Measurements from ENCODE around the gene ZKSCAN4. TPM values are rescaled to one million over a fixed set of nuclear protein-coding genes. Genes with fewer than 3 reads are reported as not detected.

The ZKSCAN4 gene
- total RNA-seq, 1 donor from 2014 or later: 7.2 TPM

GRCh38 chr6:28215425-28215824 lies 36.6 kb downstream of the ZKSCAN4 start:
- no peak for TF ChIP-seq CTCF (IDR thresholded peaks at IDR 0.05)
- Mint-ChIP-seq H3K4me1 (ENCODE audit: unreplicated experiment) (peaks cover 19% of the 10 kb centered on the region), H3K27me3 (ENCODE audit: unreplicated experiment) (peaks cover 72% of the 10 kb centered on the region), H3K27ac (ENCODE audit: unreplicated experiment) (no peak overlapping the region), H3K36me3 (ENCODE audit: unreplicated experiment) (no peaks in the 10 kb centered on the region), H3K4me3 (ENCODE audit: unreplicated experiment) (no peak overlapping the region), H3K9me3 (ENCODE audit: unreplicated experiment) (no peaks in the 10 kb centered on the region)
- DNase-seq (ENCODE audit: extremely low spot score, unreplicated experiment): no peak

- DNase-seq (ENCODE audit: extremely low spot score, unreplicated experiment): no peak
- Mint-ChIP-seq H3K27me3 (ENCODE audit: unreplicated experiment) (peaks cover 81% of the 10 kb centered on the region), H3K36me3 (ENCODE audit: unreplicated experiment) (peaks cover 4% of the 10 kb centered on the region), H3K27ac (ENCODE audit: unreplicated experiment) (no peak overlapping the region), H3K4me1 (ENCODE audit: unreplicated experiment) (peaks cover 21% of the 10 kb centered on the region), H3K9me3 (ENCODE audit: unreplicated experiment) (no peaks in the 10 kb centered on the region), H3K4me3 (ENCODE audit: unreplicated experiment) (no peak overlapping the region)
- TF ChIP-seq CTCF (IDR thresholded peaks at IDR 0.05): no peak
Measured at GRCh38 chr6:28213213-28213523, 38.9 kb downstream of the ZKSCAN4 start.

- Mint-ChIP-seq H3K9me3 (ENCODE audit: unreplicated experiment) (no peaks in the 10 kb centered on the region), H3K4me1 (ENCODE audit: unreplicated experiment) (peaks cover 25% of the 10 kb centered on the region), H3K36me3 (ENCODE audit: unreplicated experiment) (peaks cover 4% of the 10 kb centered on the region), H3K4me3 (ENCODE audit: unreplicated experiment) (peak overlapping the region; percentile 66), H3K27me3 (ENCODE audit: unreplicated experiment) (peaks cover 86% of the 10 kb centered on the region), H3K27ac (ENCODE audit: unreplicated experiment) (no peak overlapping the region)
- DNase-seq (ENCODE audit: extremely low spot score, unreplicated experiment): no peak
- no peak for TF ChIP-seq CTCF (IDR thresholded peaks at IDR 0.05)
Measured at GRCh38 chr6:28212510-28213212, 39.4 kb downstream of the ZKSCAN4 start.

- H3K27ac Mint-ChIP-seq (ENCODE audit: unreplicated experiment): no peak overlapping the region
- H3K9me3 Mint-ChIP-seq (ENCODE audit: unreplicated experiment): no peaks in the 10 kb centered on the region
- no peak for DNase-seq (ENCODE audit: extremely low spot score, unreplicated experiment)
- no peak for TF ChIP-seq CTCF (IDR thresholded peaks at IDR 0.05)
- H3K36me3 Mint-ChIP-seq (ENCODE audit: unreplicated experiment): peaks cover 4% of the 10 kb centered on the region
- peaks cover 93% of the 10 kb centered on the region for H3K27me3 Mint-ChIP-seq (ENCODE audit: unreplicated experiment)
- H3K4me3 Mint-ChIP-seq (ENCODE audit: unreplicated experiment): peak overlapping the region; percentile 66
- peaks cover 32% of the 10 kb centered on the region for H3K4me1 Mint-ChIP-seq (ENCODE audit: unreplicated experiment)
Measured at GRCh38 chr6:28211840-28212509, 40.1 kb downstream of the ZKSCAN4 start.

GRCh38 chr6:28209753-28210535 lies 42.1 kb downstream of the ZKSCAN4 start:
- Mint-ChIP-seq H3K9me3 (ENCODE audit: unreplicated experiment) (no peaks in the 10 kb centered on the region), H3K4me1 (ENCODE audit: unreplicated experiment) (peaks cover 32% of the 10 kb centered on the region), H3K27me3 (ENCODE audit: unreplicated experiment) (peaks cover 94% of the 10 kb centered on the region), H3K4me3 (ENCODE audit: unreplicated experiment) (no peak overlapping the region), H3K36me3 (ENCODE audit: unreplicated experiment) (peaks cover 4% of the 10 kb centered on the region), H3K27ac (ENCODE audit: unreplicated experiment) (no peak overlapping the region)
- TF ChIP-seq CTCF (IDR thresholded peaks at IDR 0.05): no peak
- no peak for DNase-seq (ENCODE audit: extremely low spot score, unreplicated experiment)
